GM18517 (cell line): ENCODE measurements around the gene BUD23.

ENCODE experiments used
- ATAC-seq: cut with Tn5 transposase; IDR thresholded peaks from one replicate; pipeline ENCODE4 v1.9.1; 2021; ENCODE audit warnings: mild to moderate bottlenecking, moderate library complexity; ENCODE audit not compliant: unreplicated experiment

The BUD23 gene

GRCh38 chr7:73738612-73739386 lies 55.4 kb downstream of the BUD23 start, which contains the start of gene ABHD11:
Gene ABHD11 (minus strand): TSS chr7:73738802. CDS start chr7:73738770, 32 bp downstream.
- peak; percentile 71 for ATAC-seq

- peak; percentile 10 for ATAC-seq
Observed at GRCh38 chr7:73739387-73739767, 56.0 kb downstream of the BUD23 start.

GRCh38 chr7:73740212-73740611 lies 56.8 kb downstream of the BUD23 start:
- no peak for ATAC-seq

- ATAC-seq: no peak
Observed at GRCh38 chr7:73740771-73741170, 57.4 kb downstream of the BUD23 start.

- ATAC-seq: no peak
Observed at GRCh38 chr7:73741600-73741999, 58.2 kb downstream of the BUD23 start.

- ATAC-seq: no peak
Observed at GRCh38 chr7:73742338-73742752, 58.9 kb downstream of the BUD23 start.

GRCh38 chr7:73742753-73743641 lies 59.6 kb downstream of the BUD23 start:
- no peak for ATAC-seq

GRCh38 chr7:73746378-73746777 lies 63.0 kb downstream of the BUD23 start:
- no peak for ATAC-seq
